ENCODE measurements around the gene PTCH2. TPM values are rescaled to one million over a fixed set of nuclear protein-coding genes. Genes with fewer than 3 reads are reported as not detected.
A peak's percentile ranks its signal among the peaks of the same experiment; 100 is the strongest.
"Not testable (repeated sequence)": the region's sequence is repeated elsewhere in the genome, so short reads cannot be mapped to it uniquely, and the experiment has no call there.

Gene PTCH2
- total RNA-seq, 1 experiment from 2014 or later = 1.1 TPM

DNA sequence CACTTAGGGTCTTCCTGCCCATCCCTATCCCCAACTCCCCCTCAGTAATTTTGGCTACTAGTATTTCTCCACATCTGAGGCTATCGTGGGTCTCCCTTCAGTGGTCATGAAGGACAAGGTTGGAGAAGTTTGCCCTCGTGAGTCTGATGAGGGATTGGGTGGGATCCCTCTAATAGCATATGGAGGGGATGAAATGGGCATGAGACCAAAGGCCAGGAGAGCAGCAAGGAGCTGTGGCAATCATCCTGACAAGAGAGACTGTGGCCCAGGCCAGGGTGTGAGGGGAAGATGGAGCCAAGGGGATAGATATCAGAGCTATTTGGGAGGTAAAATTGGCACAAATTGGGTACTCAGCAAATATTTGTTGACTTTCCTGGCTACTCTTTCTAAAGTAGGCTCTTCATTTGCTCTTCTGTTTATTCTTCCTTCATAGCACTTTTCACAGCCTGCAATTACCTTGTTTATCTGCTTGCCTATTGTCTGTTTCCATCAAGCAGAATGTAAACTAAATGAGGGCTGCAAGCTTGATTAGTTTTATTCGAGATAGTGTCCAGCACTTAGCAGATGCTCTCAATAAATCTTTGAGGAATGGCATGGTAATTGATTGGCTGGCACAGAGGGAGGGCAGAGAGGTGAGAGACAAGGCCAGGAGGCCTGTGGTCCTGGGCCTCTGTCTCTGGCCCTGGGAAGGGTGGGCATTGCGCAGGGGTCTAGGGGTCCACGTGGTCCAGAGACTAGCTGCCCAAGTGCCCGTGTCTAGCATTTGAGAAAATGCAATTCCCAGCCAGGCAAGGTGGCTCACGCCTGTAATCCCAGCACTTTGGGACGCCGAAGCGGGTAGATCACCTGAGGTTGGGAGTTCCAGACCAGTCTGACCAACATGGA, 44.3 kb downstream of the PTCH2 start (continued):
- TF ChIP-seq, protein P1, sequence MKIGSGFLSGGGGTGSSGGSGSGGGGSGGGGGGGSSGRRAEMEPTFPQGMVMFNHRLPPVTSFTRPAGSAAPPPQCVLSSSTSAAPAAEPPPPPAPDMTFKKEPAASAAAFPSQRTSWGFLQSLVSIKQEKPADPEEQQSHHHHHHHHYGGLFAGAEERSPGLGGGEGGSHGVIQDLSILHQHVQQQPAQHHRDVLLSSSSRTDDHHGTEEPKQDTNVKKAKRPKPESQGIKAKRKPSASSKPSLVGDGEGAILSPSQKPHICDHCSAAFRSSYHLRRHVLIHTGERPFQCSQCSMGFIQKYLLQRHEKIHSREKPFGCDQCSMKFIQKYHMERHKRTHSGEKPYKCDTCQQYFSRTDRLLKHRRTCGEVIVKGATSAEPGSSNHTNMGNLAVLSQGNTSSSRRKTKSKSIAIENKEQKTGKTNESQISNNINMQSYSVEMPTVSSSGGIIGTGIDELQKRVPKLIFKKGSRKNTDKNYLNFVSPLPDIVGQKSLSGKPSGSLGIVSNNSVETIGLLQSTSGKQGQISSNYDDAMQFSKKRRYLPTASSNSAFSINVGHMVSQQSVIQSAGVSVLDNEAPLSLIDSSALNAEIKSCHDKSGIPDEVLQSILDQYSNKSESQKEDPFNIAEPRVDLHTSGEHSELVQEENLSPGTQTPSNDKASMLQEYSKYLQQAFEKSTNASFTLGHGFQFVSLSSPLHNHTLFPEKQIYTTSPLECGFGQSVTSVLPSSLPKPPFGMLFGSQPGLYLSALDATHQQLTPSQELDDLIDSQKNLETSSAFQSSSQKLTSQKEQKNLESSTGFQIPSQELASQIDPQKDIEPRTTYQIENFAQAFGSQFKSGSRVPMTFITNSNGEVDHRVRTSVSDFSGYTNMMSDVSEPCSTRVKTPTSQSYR (CRISPR knock-in tag; IDR thresholded peaks at IDR 0.05) = no peak
- TF ChIP-seq ZNF263 (CRISPR knock-in tag; IDR thresholded peaks at IDR 0.05; ENCODE audit: low read depth) = no peak

DNA sequence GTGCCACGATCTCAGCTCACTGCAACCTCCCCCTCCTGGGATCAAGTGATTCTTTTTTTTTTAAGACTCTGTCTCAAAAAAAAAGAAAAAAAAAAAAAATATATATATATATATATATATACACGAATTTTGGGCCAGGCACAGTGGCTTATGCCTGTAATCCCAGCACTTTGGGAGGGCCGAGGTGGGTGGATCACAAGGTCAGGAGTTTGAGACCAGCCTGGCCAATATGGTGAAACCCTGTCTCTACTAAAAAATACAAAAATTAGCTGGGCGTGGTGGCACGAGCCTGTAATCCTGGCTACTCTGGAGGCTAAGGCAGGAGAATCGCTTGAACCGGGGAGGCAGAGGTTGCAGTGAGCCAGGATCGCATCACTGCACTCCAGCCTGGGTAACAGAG, 45.2 kb downstream of the PTCH2 start:
- H3K36me3 Mint-ChIP-seq; H3K27ac Mint-ChIP-seq; H3K9me3 Mint-ChIP-seq; H3K27me3 Mint-ChIP-seq (ENCODE audit: low read depth); H3K4me3 Mint-ChIP-seq; DNase-seq (ENCODE audit: low spot score); ATAC-seq: not testable (repeated sequence)
- ChIA-PET CTCF (interaction anchor here (1.8 to 2.0 kb wide), 2 partner anchors 10 to 38 kb away, joined by 5 to 9 read pairs; partner anchors contain the start of genes BTBD19 and DYNLT4), POLR2A (interaction anchor here (4.3 kb wide), 1 partner anchor 16 kb away, joined by 43 read pairs; no protein-coding TSS in a partner anchor)
- peaks cover 24% of the 10 kb centered on the region for H3K4me1 Mint-ChIP-seq

DNA sequence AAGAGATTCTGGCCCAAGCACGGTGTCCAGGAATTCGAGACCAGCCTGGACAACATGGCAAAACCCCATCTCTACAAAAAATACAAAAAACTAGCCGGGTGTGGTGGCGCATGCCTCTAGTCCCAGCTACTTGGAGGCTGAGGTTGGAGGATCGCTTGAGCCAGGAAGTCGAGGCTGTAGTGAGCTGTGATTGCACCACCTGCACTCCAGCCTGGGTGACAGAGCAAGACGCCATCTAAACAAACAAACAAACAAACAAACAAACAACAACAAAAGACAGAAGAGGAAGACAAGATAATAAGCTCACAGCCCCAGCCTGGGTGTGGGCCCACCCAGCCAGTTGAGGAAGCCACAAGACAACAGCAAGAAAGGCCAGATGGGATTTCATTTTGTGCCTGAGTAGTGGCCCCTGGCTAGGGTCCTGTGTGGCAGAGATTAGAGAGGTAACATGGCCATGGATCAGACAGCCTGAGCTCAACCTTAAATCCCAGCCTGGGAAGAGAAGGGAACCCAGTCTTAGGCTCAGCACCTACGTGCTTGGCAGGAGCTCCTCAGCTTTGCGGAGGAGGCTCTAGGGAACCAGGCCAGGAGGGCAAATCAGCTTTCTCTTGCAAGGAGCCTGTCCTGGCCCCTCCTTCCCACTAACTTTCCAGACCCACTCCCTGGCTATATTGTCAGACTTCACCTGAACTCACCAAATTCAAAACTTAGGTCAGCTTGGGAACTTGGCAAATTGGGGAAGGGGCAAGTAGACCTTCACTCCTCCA, 50.1 kb downstream of the PTCH2 start:
- H3K4me3 Mint-ChIP-seq = peak overlapping the region; percentile 20
- H3K36me3 Mint-ChIP-seq = no peaks in the 10 kb centered on the region
- CTCF ChIA-PET = interaction anchor here (0.6 to 2.7 kb wide), 24 partner anchors 8 to 700 kb away, joined by 3 to 26 read pairs (median 6); partner anchors contain the start of genes BTBD19, EIF2B3, HECTD3 and PTCH2
- no peaks in the 10 kb centered on the region for H3K9me3 Mint-ChIP-seq
- peaks cover 15% of the 10 kb centered on the region for H3K4me1 Mint-ChIP-seq
- peak; percentile 2; the same call in 1 of the 2 replicates for ATAC-seq
- DNase-seq (ENCODE audit: low spot score) = no peak
- H3K27ac Mint-ChIP-seq = peak overlapping the region; percentile 79
- POLR2A ChIA-PET = interaction anchor here (0.6 to 2.0 kb wide), 6 partner anchors 15 to 49 kb away, joined by 3 to 11 read pairs (median 4); partner anchors contain the start of genes BTBD19 and RPS8
- H3K27me3 Mint-ChIP-seq (ENCODE audit: low read depth) = no peaks in the 10 kb centered on the region
- TF ChIP-seq MXD4 (CRISPR knock-in tag; IDR thresholded peaks at IDR 0.05; ENCODE audit: borderline replicate concordance) = no peak
- no peak for TF ChIP-seq ZBTB21 (CRISPR knock-in tag; IDR thresholded peaks at IDR 0.05; ENCODE audit: borderline replicate concordance)
- TF ChIP-seq ZNF416 (CRISPR knock-in tag; IDR thresholded peaks at IDR 0.05) = no peak
- TF ChIP-seq, protein P2, sequence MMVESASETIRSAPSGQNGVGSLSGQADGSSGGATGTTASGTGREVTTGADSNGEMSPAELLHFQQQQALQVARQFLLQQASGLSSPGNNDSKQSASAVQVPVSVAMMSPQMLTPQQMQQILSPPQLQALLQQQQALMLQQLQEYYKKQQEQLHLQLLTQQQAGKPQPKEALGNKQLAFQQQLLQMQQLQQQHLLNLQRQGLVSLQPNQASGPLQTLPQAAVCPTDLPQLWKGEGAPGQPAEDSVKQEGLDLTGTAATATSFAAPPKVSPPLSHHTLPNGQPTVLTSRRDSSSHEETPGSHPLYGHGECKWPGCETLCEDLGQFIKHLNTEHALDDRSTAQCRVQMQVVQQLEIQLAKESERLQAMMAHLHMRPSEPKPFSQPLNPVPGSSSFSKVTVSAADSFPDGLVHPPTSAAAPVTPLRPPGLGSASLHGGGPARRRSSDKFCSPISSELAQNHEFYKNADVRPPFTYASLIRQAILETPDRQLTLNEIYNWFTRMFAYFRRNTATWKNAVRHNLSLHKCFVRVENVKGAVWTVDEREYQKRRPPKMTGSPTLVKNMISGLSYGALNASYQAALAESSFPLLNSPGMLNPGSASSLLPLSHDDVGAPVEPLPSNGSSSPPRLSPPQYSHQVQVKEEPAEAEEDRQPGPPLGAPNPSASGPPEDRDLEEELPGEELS (CRISPR knock-in tag; IDR thresholded peaks at IDR 0.05) = no peak
- TF ChIP-seq, protein P3, sequence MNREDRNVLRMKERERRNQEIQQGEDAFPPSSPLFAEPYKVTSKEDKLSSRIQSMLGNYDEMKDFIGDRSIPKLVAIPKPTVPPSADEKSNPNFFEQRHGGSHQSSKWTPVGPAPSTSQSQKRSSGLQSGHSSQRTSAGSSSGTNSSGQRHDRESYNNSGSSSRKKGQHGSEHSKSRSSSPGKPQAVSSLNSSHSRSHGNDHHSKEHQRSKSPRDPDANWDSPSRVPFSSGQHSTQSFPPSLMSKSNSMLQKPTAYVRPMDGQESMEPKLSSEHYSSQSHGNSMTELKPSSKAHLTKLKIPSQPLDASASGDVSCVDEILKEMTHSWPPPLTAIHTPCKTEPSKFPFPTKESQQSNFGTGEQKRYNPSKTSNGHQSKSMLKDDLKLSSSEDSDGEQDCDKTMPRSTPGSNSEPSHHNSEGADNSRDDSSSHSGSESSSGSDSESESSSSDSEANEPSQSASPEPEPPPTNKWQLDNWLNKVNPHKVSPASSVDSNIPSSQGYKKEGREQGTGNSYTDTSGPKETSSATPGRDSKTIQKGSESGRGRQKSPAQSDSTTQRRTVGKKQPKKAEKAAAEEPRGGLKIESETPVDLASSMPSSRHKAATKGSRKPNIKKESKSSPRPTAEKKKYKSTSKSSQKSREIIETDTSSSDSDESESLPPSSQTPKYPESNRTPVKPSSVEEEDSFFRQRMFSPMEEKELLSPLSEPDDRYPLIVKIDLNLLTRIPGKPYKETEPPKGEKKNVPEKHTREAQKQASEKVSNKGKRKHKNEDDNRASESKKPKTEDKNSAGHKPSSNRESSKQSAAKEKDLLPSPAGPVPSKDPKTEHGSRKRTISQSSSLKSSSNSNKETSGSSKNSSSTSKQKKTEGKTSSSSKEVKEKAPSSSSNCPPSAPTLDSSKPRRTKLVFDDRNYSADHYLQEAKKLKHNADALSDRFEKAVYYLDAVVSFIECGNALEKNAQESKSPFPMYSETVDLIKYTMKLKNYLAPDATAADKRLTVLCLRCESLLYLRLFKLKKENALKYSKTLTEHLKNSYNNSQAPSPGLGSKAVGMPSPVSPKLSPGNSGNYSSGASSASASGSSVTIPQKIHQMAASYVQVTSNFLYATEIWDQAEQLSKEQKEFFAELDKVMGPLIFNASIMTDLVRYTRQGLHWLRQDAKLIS (CRISPR knock-in tag; IDR thresholded peaks at IDR 0.05; ENCODE audit: borderline replicate concordance) = no peak
- no peak for TF ChIP-seq ZNF232 (CRISPR knock-in tag; IDR thresholded peaks at IDR 0.05)
- no peak for TF ChIP-seq ETV6 (CRISPR knock-in tag; IDR thresholded peaks at IDR 0.05)
- TF ChIP-seq JUN (CRISPR knock-in tag; IDR thresholded peaks at IDR 0.05) = no peak
- TF ChIP-seq, protein P4, sequence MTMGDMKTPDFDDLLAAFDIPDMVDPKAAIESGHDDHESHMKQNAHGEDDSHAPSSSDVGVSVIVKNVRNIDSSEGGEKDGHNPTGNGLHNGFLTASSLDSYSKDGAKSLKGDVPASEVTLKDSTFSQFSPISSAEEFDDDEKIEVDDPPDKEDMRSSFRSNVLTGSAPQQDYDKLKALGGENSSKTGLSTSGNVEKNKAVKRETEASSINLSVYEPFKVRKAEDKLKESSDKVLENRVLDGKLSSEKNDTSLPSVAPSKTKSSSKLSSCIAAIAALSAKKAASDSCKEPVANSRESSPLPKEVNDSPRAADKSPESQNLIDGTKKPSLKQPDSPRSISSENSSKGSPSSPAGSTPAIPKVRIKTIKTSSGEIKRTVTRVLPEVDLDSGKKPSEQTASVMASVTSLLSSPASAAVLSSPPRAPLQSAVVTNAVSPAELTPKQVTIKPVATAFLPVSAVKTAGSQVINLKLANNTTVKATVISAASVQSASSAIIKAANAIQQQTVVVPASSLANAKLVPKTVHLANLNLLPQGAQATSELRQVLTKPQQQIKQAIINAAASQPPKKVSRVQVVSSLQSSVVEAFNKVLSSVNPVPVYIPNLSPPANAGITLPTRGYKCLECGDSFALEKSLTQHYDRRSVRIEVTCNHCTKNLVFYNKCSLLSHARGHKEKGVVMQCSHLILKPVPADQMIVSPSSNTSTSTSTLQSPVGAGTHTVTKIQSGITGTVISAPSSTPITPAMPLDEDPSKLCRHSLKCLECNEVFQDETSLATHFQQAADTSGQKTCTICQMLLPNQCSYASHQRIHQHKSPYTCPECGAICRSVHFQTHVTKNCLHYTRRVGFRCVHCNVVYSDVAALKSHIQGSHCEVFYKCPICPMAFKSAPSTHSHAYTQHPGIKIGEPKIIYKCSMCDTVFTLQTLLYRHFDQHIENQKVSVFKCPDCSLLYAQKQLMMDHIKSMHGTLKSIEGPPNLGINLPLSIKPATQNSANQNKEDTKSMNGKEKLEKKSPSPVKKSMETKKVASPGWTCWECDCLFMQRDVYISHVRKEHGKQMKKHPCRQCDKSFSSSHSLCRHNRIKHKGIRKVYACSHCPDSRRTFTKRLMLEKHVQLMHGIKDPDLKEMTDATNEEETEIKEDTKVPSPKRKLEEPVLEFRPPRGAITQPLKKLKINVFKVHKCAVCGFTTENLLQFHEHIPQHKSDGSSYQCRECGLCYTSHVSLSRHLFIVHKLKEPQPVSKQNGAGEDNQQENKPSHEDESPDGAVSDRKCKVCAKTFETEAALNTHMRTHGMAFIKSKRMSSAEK (CRISPR knock-in tag; IDR thresholded peaks at IDR 0.05; ENCODE audit: borderline replicate concordance) = no peak
- TF ChIP-seq, protein P5, sequence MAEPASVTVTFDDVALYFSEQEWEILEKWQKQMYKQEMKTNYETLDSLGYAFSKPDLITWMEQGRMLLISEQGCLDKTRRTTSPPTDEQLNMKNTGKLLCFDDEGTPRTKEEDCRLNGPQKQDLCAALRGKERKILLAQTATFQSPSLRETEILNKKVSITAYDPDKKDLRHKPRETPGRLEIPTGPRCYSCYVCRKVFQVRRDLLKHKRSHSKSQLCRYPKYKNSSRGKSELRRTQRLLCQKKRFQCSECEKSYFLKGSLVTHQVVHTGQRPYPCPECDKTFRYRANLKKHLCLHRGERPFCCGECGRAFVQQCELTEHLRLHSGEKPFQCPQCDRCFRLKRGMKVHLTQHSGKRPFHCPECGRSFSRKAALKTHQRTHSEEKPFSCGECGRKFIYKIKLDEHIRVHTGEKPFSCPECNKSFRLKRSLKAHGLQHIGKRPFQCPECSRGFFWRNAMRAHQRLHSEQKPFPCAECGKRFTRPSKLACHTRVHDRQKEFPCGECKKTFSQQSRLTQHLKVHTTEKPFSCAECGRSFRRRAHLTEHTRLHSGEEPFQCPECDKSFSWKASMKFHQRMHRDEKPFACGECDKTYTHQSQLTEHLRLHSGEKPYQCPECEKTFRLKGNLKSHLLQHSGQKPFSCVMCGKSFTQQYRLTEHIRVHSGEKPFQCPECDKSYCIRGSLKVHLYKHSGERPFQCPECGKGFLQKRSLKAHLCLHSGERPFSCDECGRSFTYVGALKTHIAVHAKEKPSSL (CRISPR knock-in tag; conservative IDR thresholded peaks at IDR 0.05) = no peak

Measured in WTC11 (cell line).